NCI-H748 treated with DMSO at 0.1 percent for 48 hours (cell line): ENCODE results near the gene MAPKAP1.

ENCODE experiments used
- DNase-seq: peaks from one replicate; lab custom pipeline; 2025; lab: John Stamatoyannopoulos, UW

MAPKAP1 gene

GRCh38 chr9:125513668-125514413, 193.2 kb downstream of the MAPKAP1 start:
- no peak for DNase-seq

- no peak for DNase-seq
Measured at GRCh38 chr9:125513303-125513667, 193.7 kb downstream of the MAPKAP1 start.

GRCh38 chr9:125511789-125512660, 195.0 kb downstream of the MAPKAP1 start:
- DNase-seq: no peak

- no peak for DNase-seq
Measured at GRCh38 chr9:125510980-125511379, 196.0 kb downstream of the MAPKAP1 start.

GRCh38 chr9:125509476-125509875, 197.5 kb downstream of the MAPKAP1 start:
- no peak for DNase-seq

- no peak for DNase-seq
Measured at GRCh38 chr9:125508249-125508648, 198.8 kb downstream of the MAPKAP1 start.

GRCh38 chr9:125507226-125507625, 199.8 kb downstream of the MAPKAP1 start:
- DNase-seq: no peak

GRCh38 chr9:125505988-125506438, 201.0 kb downstream of the MAPKAP1 start:
- DNase-seq: no peak

- DNase-seq: no peak
Measured at GRCh38 chr9:125504616-125505015, 202.4 kb downstream of the MAPKAP1 start.

GRCh38 chr9:125497906-125498305, 209.1 kb downstream of the MAPKAP1 start:
- DNase-seq: no peak

GRCh38 chr9:125497478-125497877, 209.5 kb downstream of the MAPKAP1 start:
- no peak for DNase-seq

- DNase-seq: no peak
Measured at GRCh38 chr9:125496313-125496834, 210.6 kb downstream of the MAPKAP1 start.

- DNase-seq: no peak
Measured at GRCh38 chr9:125495172-125496119, 211.6 kb downstream of the MAPKAP1 start.

- DNase-seq: no peak
Measured at GRCh38 chr9:125494653-125494915, 212.4 kb downstream of the MAPKAP1 start.

GRCh38 chr9:125493881-125494652, 212.9 kb downstream of the MAPKAP1 start:
- DNase-seq: no peak

- DNase-seq: no peak
Measured at GRCh38 chr9:125493384-125493783, 213.6 kb downstream of the MAPKAP1 start.

GRCh38 chr9:125492719-125493118, 214.3 kb downstream of the MAPKAP1 start:
- DNase-seq: no peak

- DNase-seq: no peak
Measured at GRCh38 chr9:125487842-125488241, 219.2 kb downstream of the MAPKAP1 start.

- DNase-seq: no peak
Measured at GRCh38 chr9:125486576-125486975, 220.4 kb downstream of the MAPKAP1 start.

GRCh38 chr9:125486152-125486508, 220.9 kb downstream of the MAPKAP1 start:
- DNase-seq: no peak

- DNase-seq: no peak
Measured at GRCh38 chr9:125485471-125486151, 221.4 kb downstream of the MAPKAP1 start.
